GM23338 (cell line): Measurements from ENCODE around the gene TXNDC12. TPM values are rescaled to one million over a fixed set of nuclear protein-coding genes. Genes with fewer than 3 reads are reported as not detected.
"Not testable (repeated sequence)": the region's sequence is repeated elsewhere in the genome, so short reads cannot be mapped to it uniquely, and the experiment has no call there.

Source experiments
- ATAC-seq: fragments of 200-7000 bp; cut with Tn5 transposase; 3 replicates; pipeline ENCODE4 v1.9.1; 2020
- DNase-seq: peaks from one replicate; pipeline ENCODE4 v3.0.0-alpha.2; 2015; ENCODE audit warnings: low spot score
- H2AFZ ChIP-seq: fragments of 200-600 bp; sonication (generic); 2 replicates; pipeline ENCODE4 v1.8.0; 2016; ENCODE audit warnings: antibody characterized with exemption, mild to moderate bottlenecking, moderate library complexity
- H3F3A ChIP-seq: fragments of 200-600 bp; sonication (generic); replicated peaks from 2 replicates; pipeline ENCODE4 v1.8.0; 2017; ENCODE audit warnings: antibody characterized with exemption, mixed run types, low read depth
- H3K27ac ChIP-seq: fragments of 200-600 bp; sonication (generic); 2 replicates; pipeline ENCODE4 v1.6.1; 2016; ENCODE audit warnings: low read depth
- H3K27me3 ChIP-seq: fragments of 200-600 bp; sonication (generic); 2 replicates; pipeline ENCODE4 v1.8.0; 2016; ENCODE audit warnings: mild to moderate bottlenecking, mixed run types, moderate library complexity; ENCODE audit not compliant: insufficient read depth
- H3K36me3 ChIP-seq: fragments of 200-600 bp; sonication (generic); 2 replicates; pipeline ENCODE4 v1.8.0; 2016; ENCODE audit warnings: mild to moderate bottlenecking; ENCODE audit not compliant: insufficient read depth
- H3K4me1 ChIP-seq: fragments of 200-600 bp; sonication (generic); 2 replicates; pipeline ENCODE4 v1.8.0; 2016; ENCODE audit warnings: mild to moderate bottlenecking, moderate library complexity; ENCODE audit not compliant: insufficient read depth
- H3K4me2 ChIP-seq: fragments of 200-600 bp; sonication (generic); 2 replicates; pipeline ENCODE4 v1.7.1; 2017; ENCODE audit warnings: mixed run types
- H3K4me3 ChIP-seq: fragments of 200-600 bp; sonication (generic); 2 replicates; pipeline ENCODE4 v1.6.1; 2016; ENCODE audit warnings: mixed run types
- H3K79me2 ChIP-seq: fragments of 200-600 bp; sonication (generic); replicated peaks from 2 replicates; pipeline ENCODE4 v1.8.0; 2017; ENCODE audit warnings: mild to moderate bottlenecking; ENCODE audit not compliant: insufficient read depth
- H3K9me2 ChIP-seq: fragments of 200-600 bp; sonication (generic); 2 replicates; pipeline ENCODE4 v1.8.0; 2017; ENCODE audit not compliant: insufficient read depth
- H4K20me1 ChIP-seq: fragments of 200-600 bp; sonication (generic); replicated peaks from 2 replicates; pipeline ENCODE4 v1.8.0; 2017; ENCODE audit warnings: mild to moderate bottlenecking; ENCODE audit not compliant: insufficient read depth
- H3K27ac Mint-ChIP-seq: 2 replicates; pipeline ENCODE4 v1.8.0; 2020; ENCODE audit warnings: inconsistent platforms, mild to moderate bottlenecking, moderate library complexity, mixed read lengths
- H3K27me3 Mint-ChIP-seq: 3 replicates; pipeline ENCODE4 v1.8.0; 2022; ENCODE audit warnings: low read depth, mild to moderate bottlenecking, moderate library complexity, mixed read lengths, inconsistent platforms; ENCODE audit not compliant: insufficient read depth, poor library complexity
- H3K36me3 Mint-ChIP-seq: 3 replicates; pipeline ENCODE4 v1.8.0; 2021; ENCODE audit warnings: low read depth, mild to moderate bottlenecking, inconsistent platforms, moderate library complexity, mixed read lengths
- H3K4me1 Mint-ChIP-seq: 3 replicates; pipeline ENCODE4 v1.8.0; 2020; ENCODE audit warnings: mild to moderate bottlenecking, inconsistent platforms, mixed read lengths
- H3K4me3 Mint-ChIP-seq: 3 replicates; pipeline ENCODE4 v1.8.0; 2021; ENCODE audit warnings: moderate library complexity, mild to moderate bottlenecking, inconsistent platforms, mixed read lengths
- H3K9me3 Mint-ChIP-seq: 3 replicates; pipeline ENCODE4 v1.8.0; 2020; ENCODE audit warnings: moderate library complexity, mild to moderate bottlenecking, inconsistent platforms, mixed read lengths
- CREB1 ChIP-seq: fragments of 250-450 bp; sonication (Bioruptor Pico); IDR thresholded peaks from 2 replicates; pipeline ENCODE4 v1.5.0; 2020; ENCODE audit warnings: low read depth, mild to moderate bottlenecking, moderate library complexity
- NANOG ChIP-seq: IDR thresholded peaks from 2 replicates; pipeline ENCODE4 v1.6.1; 2016; ENCODE audit warnings: antibody characterized with exemption, borderline replicate concordance
- STAT1 ChIP-seq: IDR thresholded peaks from one replicate; pipeline ENCODE4 v1.6.1; 2016; ENCODE audit warnings: antibody characterized with exemption; ENCODE audit not compliant: unreplicated experiment
- ZNF331 ChIP-seq: fragments of 250-450 bp; sonication (Bioruptor Pico); IDR thresholded peaks from 2 replicates; pipeline ENCODE4 v1.5.0; 2020; ENCODE audit warnings: low read depth, mild to moderate bottlenecking, moderate library complexity
- ZNF462 ChIP-seq: fragments of 250-450 bp; sonication (Bioruptor Pico); IDR thresholded peaks from 2 replicates; pipeline ENCODE4 v1.5.0; 2020; ENCODE audit warnings: mild to moderate bottlenecking, moderate library complexity
- polyA plus RNA-seq: library from polyadenylated mRNA; unstranded; fragments of >200 nt; fragmentation: Nextera tagmentation; extraction: Ambion mirVana; gene quantifications from 2 replicates; pipeline ENCODE4 v1.2.1, GENCODE V29; 2016
- total RNA-seq: library from RNA; depleted of rRNA; stranded (reverse); fragments of >200 nt; shearing (Covaris generic); gene quantifications from 2 replicates; pipeline ENCODE4 v1.2.3, GENCODE V29; 2014

Gene TXNDC12
- total and polyA plus RNA-seq, 2 experiments from 2014 or later = 68.9 to 88.2 TPM

DNA sequence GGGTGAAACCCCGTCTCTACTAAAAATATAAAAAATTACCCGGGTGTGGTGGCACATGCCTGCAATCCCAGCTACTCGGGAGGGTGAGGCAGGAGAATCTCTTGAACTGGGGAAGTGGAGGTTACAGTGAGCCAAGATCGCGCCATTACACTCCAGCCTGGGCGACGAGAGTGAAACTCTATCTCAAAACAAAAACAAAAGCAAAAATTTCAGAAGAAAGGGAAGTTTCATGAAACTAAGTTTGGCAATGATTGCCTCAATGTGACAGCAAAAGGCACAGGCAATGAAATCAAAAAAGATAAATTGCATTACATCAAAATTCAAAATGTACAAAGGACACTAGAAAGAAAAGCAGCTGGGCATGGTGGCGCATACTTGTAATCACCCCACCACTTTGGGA lies 41.2 kb upstream of the TXNDC12 start (continued):
- no peak for TF ChIP-seq ZNF462 (CRISPR knock-in tag)
- no peak for TF ChIP-seq NANOG
- no peak for TF ChIP-seq STAT1
- TF ChIP-seq CREB1 = no peak
- TF ChIP-seq ZNF331 (CRISPR knock-in tag) = no peak

DNA sequence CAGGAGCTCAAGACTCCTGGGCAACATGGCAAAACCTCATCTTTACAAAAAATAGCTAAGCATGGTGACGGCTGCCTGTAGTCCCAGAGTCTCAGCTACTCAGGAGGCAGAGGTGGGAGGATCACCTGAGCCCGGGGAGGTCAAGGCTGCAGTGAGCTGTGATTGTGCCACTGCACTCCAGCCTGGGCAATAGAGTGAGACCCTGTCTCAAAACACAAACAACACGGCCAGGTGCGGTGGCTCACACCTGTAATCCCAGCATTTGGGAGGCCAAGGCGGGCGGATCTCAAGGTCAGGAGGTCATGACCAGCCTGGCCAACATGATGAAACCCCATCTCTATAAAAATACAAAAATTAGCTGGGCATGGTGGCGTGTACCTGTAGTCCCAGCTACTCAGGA lies 39.3 kb upstream of the TXNDC12 start:
- H3K27ac ChIP-seq, H3F3A ChIP-seq, H3K4me2 ChIP-seq, H3K4me3 Mint-ChIP-seq, H2AFZ ChIP-seq, H3K4me1 ChIP-seq, H3K9me2 ChIP-seq, H3K79me2 ChIP-seq, H3K27ac Mint-ChIP-seq, ATAC-seq, H3K9me3 Mint-ChIP-seq, H3K36me3 ChIP-seq, H3K27me3 ChIP-seq, DNase-seq, H3K27me3 Mint-ChIP-seq, H3K4me3 ChIP-seq, H3K4me1 Mint-ChIP-seq, H4K20me1 ChIP-seq: not testable (repeated sequence)
- H3K36me3 Mint-ChIP-seq = peaks cover 25% of the 10 kb centered on the region

- not testable (repeated sequence) for H2AFZ ChIP-seq, ATAC-seq, H3K9me3 Mint-ChIP-seq, H3K79me2 ChIP-seq, H3K4me2 ChIP-seq, H3K27me3 ChIP-seq, H3K27ac ChIP-seq, H3K9me2 ChIP-seq, H3K4me1 ChIP-seq, H3K27ac Mint-ChIP-seq, H3K27me3 Mint-ChIP-seq, H3K4me3 Mint-ChIP-seq, H3F3A ChIP-seq, H4K20me1 ChIP-seq, H3K4me1 Mint-ChIP-seq, H3K4me3 ChIP-seq, DNase-seq
- peaks cover 55% of the 10 kb centered on the region for H3K36me3 Mint-ChIP-seq
- peaks cover 15% of the 10 kb centered on the region; the same call in 1 of the 2 replicates for H3K36me3 ChIP-seq
Measured at GRCh38 chr1:52087892-52088291, 32.9 kb upstream of the TXNDC12 start.
